ENCODE results near the gene EDAR.

EDAR gene

DNA sequence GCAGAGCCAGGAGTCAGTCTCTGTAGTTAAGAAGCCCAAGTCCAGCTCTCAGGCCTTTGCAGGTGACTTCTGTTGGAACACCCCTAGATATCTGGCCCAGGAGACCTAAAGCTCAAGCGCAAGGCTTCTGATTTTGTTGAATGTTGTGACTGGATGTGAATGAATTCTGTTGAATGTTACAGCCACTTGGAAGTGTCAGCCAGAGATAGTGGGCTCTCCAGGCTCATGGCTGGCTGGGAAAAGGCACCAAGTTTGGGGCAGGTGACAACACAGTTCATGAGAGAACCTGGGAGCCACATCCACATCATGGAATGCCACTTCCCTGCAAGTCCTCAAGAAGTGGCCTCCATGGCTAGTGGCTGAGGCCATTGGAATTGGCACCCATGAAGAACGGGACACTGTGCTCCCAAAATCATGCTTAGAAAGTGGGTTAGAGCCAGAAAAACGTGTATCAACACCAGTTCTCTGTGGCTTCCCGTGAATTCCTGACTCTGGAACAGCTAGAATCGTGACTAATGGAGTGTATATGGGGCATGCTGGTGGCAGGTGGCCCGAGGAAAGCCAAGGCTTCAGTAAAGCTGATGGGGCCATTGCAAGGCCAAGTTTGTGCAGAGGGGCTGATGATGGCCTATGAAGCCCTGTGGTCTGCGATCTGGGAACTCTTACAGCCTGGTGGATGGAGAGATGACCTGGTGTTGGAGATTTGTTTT is 30.2 kb downstream of the EDAR start:
- TF ChIP-seq, protein P1, sequence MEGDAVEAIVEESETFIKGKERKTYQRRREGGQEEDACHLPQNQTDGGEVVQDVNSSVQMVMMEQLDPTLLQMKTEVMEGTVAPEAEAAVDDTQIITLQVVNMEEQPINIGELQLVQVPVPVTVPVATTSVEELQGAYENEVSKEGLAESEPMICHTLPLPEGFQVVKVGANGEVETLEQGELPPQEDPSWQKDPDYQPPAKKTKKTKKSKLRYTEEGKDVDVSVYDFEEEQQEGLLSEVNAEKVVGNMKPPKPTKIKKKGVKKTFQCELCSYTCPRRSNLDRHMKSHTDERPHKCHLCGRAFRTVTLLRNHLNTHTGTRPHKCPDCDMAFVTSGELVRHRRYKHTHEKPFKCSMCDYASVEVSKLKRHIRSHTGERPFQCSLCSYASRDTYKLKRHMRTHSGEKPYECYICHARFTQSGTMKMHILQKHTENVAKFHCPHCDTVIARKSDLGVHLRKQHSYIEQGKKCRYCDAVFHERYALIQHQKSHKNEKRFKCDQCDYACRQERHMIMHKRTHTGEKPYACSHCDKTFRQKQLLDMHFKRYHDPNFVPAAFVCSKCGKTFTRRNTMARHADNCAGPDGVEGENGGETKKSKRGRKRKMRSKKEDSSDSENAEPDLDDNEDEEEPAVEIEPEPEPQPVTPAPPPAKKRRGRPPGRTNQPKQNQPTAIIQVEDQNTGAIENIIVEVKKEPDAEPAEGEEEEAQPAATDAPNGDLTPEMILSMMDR (IDR thresholded peaks at IDR 0.05; ENCODE audit: extremely low read depth, insufficient read depth, missing control alignments) = no peak
- DNase-seq (ENCODE audit: low spot score) = no peak
- in situ Hi-C loops (cut with MboI; ENCODE audit: low pct_unique_long_range_greater_than_20kb, low sequenced_read_pairs, unreplicated experiment) = loop anchor here (25.0 kb wide), 1 partner anchor 96 kb away; no protein-coding TSS in a partner anchor

DNA sequence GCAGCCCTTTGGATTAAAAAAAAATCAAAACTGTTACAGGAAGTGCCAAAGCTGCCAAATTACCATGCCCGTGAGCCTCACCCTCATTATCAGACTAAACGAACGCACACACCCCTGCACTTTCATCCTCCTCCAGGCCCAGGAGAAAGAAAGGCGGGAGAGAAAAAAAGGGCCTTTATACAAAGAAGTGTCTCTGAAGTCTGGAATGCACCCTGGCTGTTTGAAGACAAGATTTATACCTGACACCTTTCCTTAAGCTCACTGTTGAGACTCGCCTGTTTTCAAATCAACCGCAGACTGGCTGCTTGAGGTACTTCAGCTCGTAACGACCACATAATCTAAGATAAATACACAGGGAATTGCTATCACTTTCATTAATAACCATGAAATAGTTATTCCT is 31.0 kb downstream of the EDAR start:
- TF ChIP-seq, protein P1 (IDR thresholded peaks at IDR 0.05; ENCODE audit: extremely low read depth, insufficient read depth, missing control alignments) = no peak
- DNase-seq (ENCODE audit: low spot score) = no peak
- in situ Hi-C loops (cut with MboI; ENCODE audit: low pct_unique_long_range_greater_than_20kb, low sequenced_read_pairs, unreplicated experiment) = loop anchor here (25.0 kb wide), 1 partner anchor 96 kb away; no protein-coding TSS in a partner anchor

DNA sequence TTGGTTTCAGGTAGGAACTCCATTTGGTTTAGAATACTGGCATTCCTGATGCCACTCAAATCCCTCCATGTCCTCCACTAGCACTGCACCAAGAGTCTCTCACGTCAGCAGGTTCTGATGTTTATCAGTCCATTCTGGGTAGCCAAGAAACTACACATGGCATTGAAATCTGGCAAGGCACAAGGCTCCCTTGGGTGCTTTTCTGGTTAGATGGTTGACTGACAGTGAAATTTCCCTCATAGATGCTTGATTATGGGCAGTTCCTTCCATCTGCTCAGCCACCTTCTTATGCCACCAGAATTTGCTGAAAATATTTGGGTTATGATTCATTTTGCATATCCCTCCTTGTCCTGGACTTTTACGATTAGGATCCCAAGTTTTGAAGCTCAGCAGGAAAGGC is 32.6 kb downstream of the EDAR start:
- TF ChIP-seq, protein P1 (IDR thresholded peaks at IDR 0.05; ENCODE audit: extremely low read depth, insufficient read depth, missing control alignments) = no peak
- DNase-seq (ENCODE audit: low spot score) = no peak
- in situ Hi-C loops (cut with MboI; ENCODE audit: low pct_unique_long_range_greater_than_20kb, low sequenced_read_pairs, unreplicated experiment) = loop anchor here (25.0 kb wide), 1 partner anchor 94 kb away; no protein-coding TSS in a partner anchor

DNA sequence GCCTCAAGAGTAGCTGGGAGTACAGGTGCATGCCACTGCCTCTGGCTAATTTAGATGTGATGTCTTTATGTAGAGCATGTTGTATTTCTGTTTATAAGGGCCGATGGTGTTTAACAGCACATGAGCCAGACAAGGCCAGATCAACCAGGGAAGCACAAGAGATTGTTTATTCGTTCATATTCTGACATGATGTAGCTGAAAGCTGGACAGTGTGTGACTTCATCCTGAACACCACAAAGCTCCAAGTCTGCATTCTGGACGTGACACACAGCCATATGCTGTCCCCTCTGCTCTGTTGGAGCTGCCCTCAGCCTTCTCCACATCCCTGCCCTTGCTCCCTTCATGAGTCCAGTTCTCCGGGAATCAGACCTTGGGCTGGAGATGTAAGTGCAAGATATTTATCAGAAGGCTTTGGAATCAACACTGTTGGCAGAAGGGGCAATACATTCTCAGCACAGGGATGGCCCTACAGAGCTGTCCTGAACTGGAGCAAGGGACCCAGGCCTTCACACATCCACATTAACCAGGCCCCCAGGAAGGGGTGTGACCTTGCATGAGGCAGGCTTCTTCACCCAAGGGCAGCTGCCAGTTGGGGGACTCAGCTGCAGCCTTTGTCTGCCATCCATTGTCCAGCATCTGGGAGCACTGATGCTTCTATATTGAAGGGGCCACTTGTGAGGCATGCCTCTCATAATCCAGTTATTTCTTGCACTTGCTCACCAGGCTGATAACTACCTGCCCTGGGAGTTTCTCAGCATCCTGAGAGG is 38.5 kb downstream of the EDAR start:
- in situ Hi-C loops (cut with MboI; ENCODE audit: low pct_unique_long_range_greater_than_20kb, low sequenced_read_pairs, unreplicated experiment) = loop anchor here (25.0 kb wide), 1 partner anchor 88 kb away; no protein-coding TSS in a partner anchor
- DNase-seq (ENCODE audit: low spot score) = no peak
- TF ChIP-seq, protein P1 (IDR thresholded peaks at IDR 0.05; ENCODE audit: extremely low read depth, insufficient read depth, missing control alignments) = no peak

DNA sequence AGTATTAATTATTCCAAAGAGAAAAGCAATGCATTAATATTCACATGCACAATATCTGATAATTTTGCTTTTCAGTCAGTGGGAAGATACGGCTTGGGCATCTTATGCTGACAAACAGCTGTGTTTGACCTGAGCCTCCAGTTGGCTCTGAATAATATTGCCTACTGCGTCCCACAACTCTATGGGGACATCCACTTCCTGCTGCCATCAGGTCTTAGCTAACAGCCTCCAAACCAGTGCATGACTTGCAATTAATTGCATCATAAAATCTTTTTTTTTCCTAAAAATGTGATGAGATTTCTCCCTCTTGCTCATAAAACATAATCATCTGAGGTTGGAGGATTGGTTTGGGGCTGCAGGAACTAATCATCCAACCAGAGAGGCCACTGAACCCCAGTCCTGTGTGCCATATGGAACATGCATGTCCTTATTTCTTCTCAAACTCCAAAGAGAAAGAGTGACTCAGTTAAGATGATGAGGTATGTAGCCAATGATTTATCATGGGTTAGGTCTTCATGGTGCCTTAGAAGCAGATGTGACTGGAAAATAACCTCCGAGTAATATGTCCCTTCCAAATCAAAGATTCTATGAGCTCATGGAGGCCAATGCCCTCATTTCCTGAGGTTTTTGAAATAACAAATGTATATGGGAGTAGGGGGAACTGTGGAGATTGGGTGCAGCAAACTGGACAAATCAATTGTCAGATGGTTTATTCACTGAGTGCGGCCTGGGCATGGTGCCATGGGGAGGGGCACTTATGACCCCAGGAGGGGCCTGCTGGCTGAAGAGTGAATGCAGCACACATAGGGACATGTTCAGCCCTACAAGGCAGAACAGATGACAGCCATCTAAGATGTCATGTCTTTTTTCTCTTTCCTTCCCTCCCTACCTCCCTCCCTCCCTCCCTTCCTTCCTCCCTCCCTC is 39.4 kb downstream of the EDAR start:
- TF ChIP-seq, protein P1 (IDR thresholded peaks at IDR 0.05; ENCODE audit: extremely low read depth, insufficient read depth, missing control alignments) = no peak
- in situ Hi-C loops (cut with MboI; ENCODE audit: low pct_unique_long_range_greater_than_20kb, low sequenced_read_pairs, unreplicated experiment) = loop anchor here (25.0 kb wide), 1 partner anchor 87 kb away; no protein-coding TSS in a partner anchor
- DNase-seq (ENCODE audit: low spot score) = no peak
